OCI-LY7 (cell line): Measurements from ENCODE around the gene DERL3. TPM values are rescaled to one million over a fixed set of nuclear protein-coding genes. Genes with fewer than 3 reads are reported as not detected.

Experiments used
- BruUV-seq: library from RNA; stranded (reverse); fragments of 400-500 nt; replicated peaks from 2 replicates; lab custom pipeline; 2021; lab: Mats Ljungman, UMichigan
- CTCF ChIA-PET: fragments of 300-600 bp; sonication (Branson Sonifier 250); formaldehyde crosslinking; loops from one replicate; lab custom pipeline; 2022; ENCODE audit warnings: antibody characterized with exemption; ENCODE audit not compliant: unreplicated experiment; lab: Charles Lee
- POLR2A ChIA-PET: fragments of 300-600 bp; sonication (Branson Sonifier 250); formaldehyde crosslinking; loops from one replicate; lab custom pipeline; 2022; ENCODE audit warnings: antibody characterized with exemption; lab: Charles Lee
- DNase-seq: peaks from one replicate; pipeline ENCODE4 v3.0.0-alpha.2; 2015; ENCODE audit warnings: low spot score
- H2AFZ ChIP-seq: fragments of 200-600 bp; sonication (generic), shearing (Covaris generic); 2 replicates; pipeline ENCODE4 v1.6.1; 2014; ENCODE audit warnings: mild to moderate bottlenecking, antibody characterized with exemption, low read length, moderate library complexity
- H3K27ac ChIP-seq: fragments of 200-600 bp; sonication (generic); 2 replicates; pipeline ENCODE4 v1.5.1; 2014; ENCODE audit warnings: mixed run types, low read depth, mild to moderate bottlenecking, moderate library complexity, low read length, inconsistent platforms; ENCODE audit not compliant: poor library complexity, severe bottlenecking
- H3K36me3 ChIP-seq: fragments of 200-600 bp; sonication (generic); 2 replicates; pipeline ENCODE4 v1.6.1; 2014; ENCODE audit warnings: mild to moderate bottlenecking, antibody characterized with exemption, low read length, moderate library complexity, mixed read lengths; ENCODE audit not compliant: insufficient read depth
- H3K4me1 ChIP-seq: fragments of 200-600 bp; sonication (generic); 2 replicates; pipeline ENCODE4 v1.5.1; 2014; ENCODE audit warnings: mild to moderate bottlenecking, low read length; ENCODE audit not compliant: insufficient read depth, poor library complexity, severe bottlenecking
- H3K4me2 ChIP-seq: fragments of 200-600 bp; sonication (generic); 2 replicates; pipeline ENCODE4 v1.6.1; 2014; ENCODE audit warnings: mild to moderate bottlenecking, low read length
- H3K4me3 ChIP-seq: fragments of 200-600 bp; sonication (generic); 2 replicates; pipeline ENCODE4 v1.5.1; 2014; ENCODE audit warnings: mild to moderate bottlenecking, low read depth, low read length; ENCODE audit not compliant: poor library complexity, severe bottlenecking
- H3K79me2 ChIP-seq: fragments of 200-600 bp; sonication (generic); 2 replicates; pipeline ENCODE4 v1.6.1; 2016; ENCODE audit warnings: low read depth, mild to moderate bottlenecking, low read length, moderate library complexity, mixed read lengths; ENCODE audit not compliant: insufficient read depth
- H3K9me2 ChIP-seq: fragments of 200-600 bp; sonication (generic); 2 replicates; pipeline ENCODE4 v1.6.1; 2016; ENCODE audit warnings: mild to moderate bottlenecking, low read length, mixed read lengths; ENCODE audit not compliant: insufficient read depth
- H3K9me3 ChIP-seq: fragments of 200-600 bp; sonication (generic); 2 replicates; pipeline ENCODE4 v1.6.1; 2014; ENCODE audit warnings: mild to moderate bottlenecking, mixed run types, low read length, mixed read lengths
- H4K20me1 ChIP-seq: fragments of 200-600 bp; sonication (generic); 2 replicates; pipeline ENCODE4 v1.6.1; 2014; ENCODE audit warnings: mild to moderate bottlenecking, antibody characterized with exemption, low read length, moderate library complexity, mixed read lengths; ENCODE audit not compliant: insufficient read depth
- EZH2phosphoT487 ChIP-seq: fragments of 200-600 bp; sonication (generic); IDR thresholded peaks from 2 replicates; pipeline ENCODE4 v1.6.1; 2018; ENCODE audit warnings: low read depth, borderline replicate concordance, mild to moderate bottlenecking, mixed run types, antibody characterized with exemption, low read length, moderate library complexity, mixed read lengths
- intact Hi-C: fragments of 100-400 bp; cut with micrococcal nuclease; formaldehyde crosslinking; loops from one replicate; pipeline ENCODE4 v1.10.0; 2022; ENCODE audit not compliant: unreplicated experiment
- total RNA-seq, 2 experiments: library from RNA; depleted of rRNA in 1 of 2; stranded (reverse); fragments of >200 nt in 1 of 2; shearing (Covaris generic) in 1 of 2; gene quantifications; 2 replicates each; pipeline ENCODE4 v1.2.3, GENCODE V29; 2014 to 2022
- TF ChIP-seq, protein P1 (sequence below): fragments of 200-600 bp; sonication (generic); conservative IDR thresholded peaks from 2 replicates; pipeline ENCODE4 v1.5.1; 2014; ENCODE audit warnings: mild to moderate bottlenecking, antibody characterized with exemption, low read length, moderate library complexity, mixed read lengths

DERL3 gene
- total RNA-seq, 2 experiments from 2014 or later = 44.6 to 52.1 TPM

DNA sequence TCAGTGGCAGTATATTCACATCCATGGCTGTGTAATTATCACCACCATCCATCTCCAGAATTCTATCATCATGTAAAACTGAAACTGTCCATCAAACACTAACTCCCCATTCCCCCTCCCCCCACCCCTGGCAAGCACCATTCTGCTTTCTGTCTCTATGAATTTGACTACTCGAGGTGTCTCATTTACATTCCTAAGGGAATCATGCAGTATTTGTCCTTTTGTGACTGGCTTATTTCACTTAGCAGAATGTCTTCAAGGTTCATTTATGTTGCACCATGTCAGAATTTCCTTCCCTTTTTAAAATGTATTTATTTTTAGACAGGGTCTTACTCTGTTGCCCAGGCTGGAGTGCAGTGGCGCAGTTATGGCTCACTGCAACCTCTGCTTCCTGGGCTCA, 20.3 kb downstream of the DERL3 start:
- ChIA-PET CTCF (no interaction called here), POLR2A (no interaction called here)
- H2AFZ ChIP-seq = no peak overlapping the region
- no TSS peak for BruUV-seq
- TF ChIP-seq, protein P1, sequence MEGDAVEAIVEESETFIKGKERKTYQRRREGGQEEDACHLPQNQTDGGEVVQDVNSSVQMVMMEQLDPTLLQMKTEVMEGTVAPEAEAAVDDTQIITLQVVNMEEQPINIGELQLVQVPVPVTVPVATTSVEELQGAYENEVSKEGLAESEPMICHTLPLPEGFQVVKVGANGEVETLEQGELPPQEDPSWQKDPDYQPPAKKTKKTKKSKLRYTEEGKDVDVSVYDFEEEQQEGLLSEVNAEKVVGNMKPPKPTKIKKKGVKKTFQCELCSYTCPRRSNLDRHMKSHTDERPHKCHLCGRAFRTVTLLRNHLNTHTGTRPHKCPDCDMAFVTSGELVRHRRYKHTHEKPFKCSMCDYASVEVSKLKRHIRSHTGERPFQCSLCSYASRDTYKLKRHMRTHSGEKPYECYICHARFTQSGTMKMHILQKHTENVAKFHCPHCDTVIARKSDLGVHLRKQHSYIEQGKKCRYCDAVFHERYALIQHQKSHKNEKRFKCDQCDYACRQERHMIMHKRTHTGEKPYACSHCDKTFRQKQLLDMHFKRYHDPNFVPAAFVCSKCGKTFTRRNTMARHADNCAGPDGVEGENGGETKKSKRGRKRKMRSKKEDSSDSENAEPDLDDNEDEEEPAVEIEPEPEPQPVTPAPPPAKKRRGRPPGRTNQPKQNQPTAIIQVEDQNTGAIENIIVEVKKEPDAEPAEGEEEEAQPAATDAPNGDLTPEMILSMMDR = no peak
- TF ChIP-seq EZH2phosphoT487 = no peak
- no peaks in the 10 kb centered on the region for H4K20me1 ChIP-seq
- H3K4me2 ChIP-seq = 0 out of 2 replicates have a peak overlapping the region, but pooled peaks have one; percentile 5
- H3K27ac ChIP-seq = peak overlapping the region; percentile 28
- no peak for DNase-seq
- H3K4me1 ChIP-seq = peaks cover 21% of the 10 kb centered on the region
- H3K36me3 ChIP-seq = peaks cover 96% of the 10 kb centered on the region
- intact Hi-C loops = no loop called here
- H3K9me2 ChIP-seq = no peaks in the 10 kb centered on the region
- no peaks in the 10 kb centered on the region for H3K79me2 ChIP-seq
- H3K4me3 ChIP-seq = no peak overlapping the region
- H3K9me3 ChIP-seq = no peaks in the 10 kb centered on the region

DNA sequence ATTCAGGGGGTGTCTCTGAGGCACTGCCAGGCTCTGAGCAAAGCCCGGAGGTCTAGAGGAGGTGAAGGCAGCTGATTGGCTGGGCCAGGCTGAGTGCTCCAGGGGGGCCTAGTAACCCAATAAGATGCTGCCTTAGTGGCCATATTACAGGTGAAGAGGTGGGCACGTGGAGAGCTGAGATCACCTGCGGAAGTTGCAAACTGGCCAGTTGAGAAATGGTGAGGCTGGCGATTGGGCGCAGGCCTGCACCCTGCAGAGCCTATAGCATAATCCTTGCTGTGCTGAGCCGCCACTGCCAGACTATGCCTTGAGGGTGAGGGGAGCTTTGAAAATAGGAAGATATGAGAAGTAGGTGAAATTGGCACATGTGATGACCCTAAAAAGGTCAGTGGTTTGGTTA, 21.7 kb downstream of the DERL3 start:
- intact Hi-C loops = no loop called here
- no TSS peak for BruUV-seq

More for the DNA sequence above, 21.7 kb downstream of the DERL3 start:
- ChIA-PET CTCF (no interaction called here), POLR2A (no interaction called here)
- Histone ChIP-seq H3K36me3 (peaks cover 96% of the 10 kb centered on the region), H2AFZ (no peak overlapping the region), H4K20me1 (no peaks in the 10 kb centered on the region), H3K9me2 (no peaks in the 10 kb centered on the region), H3K4me1 (peaks cover 21% of the 10 kb centered on the region), H3K4me3 (no peak overlapping the region), H3K4me2 (no peak overlapping the region), H3K9me3 (no peaks in the 10 kb centered on the region), H3K27ac (no peak overlapping the region), H3K79me2 (no peaks in the 10 kb centered on the region)
- DNase-seq = no peak
- no peak for TF ChIP-seq EZH2phosphoT487
- TF ChIP-seq, protein P1 = no peak
